ENCODE measurements around the gene UBE2N.

Gene UBE2N

DNA sequence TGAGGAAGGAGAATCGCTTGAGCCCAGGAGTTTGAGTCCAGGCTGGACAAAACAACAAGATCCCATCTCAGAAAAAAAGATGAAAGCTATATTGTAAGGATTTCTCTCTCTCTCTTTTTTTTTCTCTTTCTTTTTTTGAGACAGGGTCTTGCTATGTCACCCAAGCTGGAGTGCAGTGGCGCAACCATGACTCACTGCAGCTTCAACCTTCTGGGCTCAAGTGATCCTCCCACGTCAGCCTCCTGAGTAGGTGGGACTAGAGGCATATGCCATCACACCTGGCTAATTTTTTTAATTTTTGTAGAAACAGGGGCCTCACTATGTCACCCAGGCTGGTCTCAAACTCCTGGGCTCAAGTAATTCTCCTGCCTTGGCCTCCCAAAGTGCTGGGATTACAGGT, 19.8 kb upstream of the UBE2N start:
- Histone ChIP-seq H3K4me1 (ENCODE audit: control insufficient read depth in 1 of 2, insufficient read depth in 1 of 2, low read depth in 1 of 2, low read length in 1 of 2) (peaks cover 0 to 11% of the 10 kb centered on the region in 2 experiments), H3K36me3 (no peaks in the 10 kb centered on the region), H3K4me3 (ENCODE audit: low read depth in 1 of 2, low read length in 1 of 2) (no peak overlapping the region), H3K27ac (no peak overlapping the region), H3K27me3 (no peaks in the 10 kb centered on the region), H3K9me3 (no peaks in the 10 kb centered on the region)
- no peak for TF ChIP-seq CTCF (IDR thresholded peaks at IDR 0.05)

GRCh38 chr12:93460902-93461301, 19.2 kb upstream of the UBE2N start:
- H3K27me3 ChIP-seq: no peaks in the 10 kb centered on the region
- no peaks in the 10 kb centered on the region for H3K9me3 ChIP-seq
- no peak for TF ChIP-seq CTCF (IDR thresholded peaks at IDR 0.05)
- H3K4me1 ChIP-seq (ENCODE audit: control insufficient read depth in 1 of 2, insufficient read depth in 1 of 2, low read depth in 1 of 2, low read length in 1 of 2): peaks cover 0 to 11% of the 10 kb centered on the region in 2 experiments
- no peak overlapping the region for H3K4me3 ChIP-seq (ENCODE audit: low read depth in 1 of 2, low read length in 1 of 2)
- H3K27ac ChIP-seq: no peak overlapping the region
- H3K36me3 ChIP-seq: no peaks in the 10 kb centered on the region

- no peak for TF ChIP-seq CTCF (IDR thresholded peaks at IDR 0.05)
- H3K4me1 ChIP-seq (ENCODE audit: control insufficient read depth in 1 of 2, insufficient read depth in 1 of 2, low read depth in 1 of 2, low read length in 1 of 2): peaks cover 0 to 11% of the 10 kb centered on the region in 2 experiments
- H3K36me3 ChIP-seq: no peaks in the 10 kb centered on the region
- no peaks in the 10 kb centered on the region for H3K27me3 ChIP-seq
- no peaks in the 10 kb centered on the region for H3K9me3 ChIP-seq
- H3K27ac ChIP-seq: no peak overlapping the region
- no peak overlapping the region for H3K4me3 ChIP-seq (ENCODE audit: low read depth in 1 of 2, low read length in 1 of 2)
Observed at GRCh38 chr12:93460003-93460402, 18.3 kb upstream of the UBE2N start.

- Histone ChIP-seq H3K36me3 (no peaks in the 10 kb centered on the region), H3K9me3 (no peaks in the 10 kb centered on the region)
Observed at GRCh38 chr12:93459097-93459496, 17.4 kb upstream of the UBE2N start.

GRCh38 chr12:93456077-93456476, 14.3 kb upstream of the UBE2N start:
- H3K4me1 ChIP-seq (ENCODE audit: control insufficient read depth in 1 of 2, insufficient read depth in 1 of 2, low read depth in 1 of 2, low read length in 1 of 2): peaks cover 0 to 11% of the 10 kb centered on the region in 2 experiments
- H3K36me3 ChIP-seq: no peaks in the 10 kb centered on the region
- H3K27ac ChIP-seq: no peak overlapping the region
- TF ChIP-seq CTCF (IDR thresholded peaks at IDR 0.05): no peak
- no peaks in the 10 kb centered on the region for H3K27me3 ChIP-seq
- no peak overlapping the region for H3K4me3 ChIP-seq (ENCODE audit: low read depth in 1 of 2, low read length in 1 of 2)
- H3K9me3 ChIP-seq: no peaks in the 10 kb centered on the region

More at GRCh38 chr12:93459097-93459496, 17.4 kb upstream of the UBE2N start:
- H3K27me3 ChIP-seq: no peaks in the 10 kb centered on the region
- no peak overlapping the region for H3K4me3 ChIP-seq (ENCODE audit: low read depth in 1 of 2, low read length in 1 of 2)
- peaks cover 0 to 11% of the 10 kb centered on the region in 2 experiments for H3K4me1 ChIP-seq (ENCODE audit: control insufficient read depth in 1 of 2, insufficient read depth in 1 of 2, low read depth in 1 of 2, low read length in 1 of 2)
- TF ChIP-seq CTCF (IDR thresholded peaks at IDR 0.05): no peak
- H3K27ac ChIP-seq: no peak overlapping the region

- H3K9me3 ChIP-seq: no peaks in the 10 kb centered on the region
- no peaks in the 10 kb centered on the region for H3K4me1 ChIP-seq (ENCODE audit: control insufficient read depth in 1 of 2, insufficient read depth in 1 of 2, low read depth in 1 of 2, low read length in 1 of 2)
- no peak overlapping the region for H3K4me3 ChIP-seq (ENCODE audit: low read depth in 1 of 2, low read length in 1 of 2)
- no peak for TF ChIP-seq CTCF (IDR thresholded peaks at IDR 0.05)
- no peak overlapping the region for H3K27ac ChIP-seq
- no peaks in the 10 kb centered on the region for H3K27me3 ChIP-seq
- no peaks in the 10 kb centered on the region for H3K36me3 ChIP-seq
Observed at GRCh38 chr12:93453633-93454032, 11.9 kb upstream of the UBE2N start.
